AG09319 (cell line): ENCODE results near the gene DYNC1H1.

Experiments used
- DNase-seq: peaks from one replicate; pipeline ENCODE4 v3.0.0-alpha.2; 2010; ENCODE audit warnings: low read depth; ENCODE audit errors: extremely low read depth
- TF ChIP-seq, protein P1 (sequence below): IDR thresholded peaks from 2 replicates; pipeline ENCODE4 v1.5.1; 2011; ENCODE audit warnings: low read depth, mild to moderate bottlenecking, inconsistent platforms, low read length, moderate library complexity

Gene DYNC1H1

DNA sequence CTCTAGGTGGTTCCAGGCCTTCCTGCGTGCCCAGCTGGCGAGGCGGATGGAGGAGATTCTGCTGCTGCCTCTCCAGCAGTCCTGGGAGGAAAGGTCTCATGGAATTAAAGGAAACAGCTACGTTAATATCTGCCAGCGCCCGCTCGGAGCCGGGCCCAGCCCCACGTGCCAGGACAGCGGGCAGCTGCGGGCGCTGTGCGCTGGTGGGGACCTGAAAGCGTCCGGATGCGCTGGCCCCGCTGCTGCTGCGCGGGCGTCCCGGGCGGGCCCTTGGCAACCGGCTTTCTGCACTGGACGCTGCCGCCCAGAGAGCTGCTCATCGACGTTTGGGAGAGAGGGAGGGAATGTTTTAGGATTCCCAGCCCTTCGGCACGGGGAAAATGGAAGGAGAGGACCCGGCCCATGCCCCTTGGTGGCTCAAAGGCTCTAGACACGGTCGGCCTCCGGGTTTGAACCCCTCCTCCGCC lies 8.6 kb upstream of the DYNC1H1 start:
- TF ChIP-seq, protein P1, sequence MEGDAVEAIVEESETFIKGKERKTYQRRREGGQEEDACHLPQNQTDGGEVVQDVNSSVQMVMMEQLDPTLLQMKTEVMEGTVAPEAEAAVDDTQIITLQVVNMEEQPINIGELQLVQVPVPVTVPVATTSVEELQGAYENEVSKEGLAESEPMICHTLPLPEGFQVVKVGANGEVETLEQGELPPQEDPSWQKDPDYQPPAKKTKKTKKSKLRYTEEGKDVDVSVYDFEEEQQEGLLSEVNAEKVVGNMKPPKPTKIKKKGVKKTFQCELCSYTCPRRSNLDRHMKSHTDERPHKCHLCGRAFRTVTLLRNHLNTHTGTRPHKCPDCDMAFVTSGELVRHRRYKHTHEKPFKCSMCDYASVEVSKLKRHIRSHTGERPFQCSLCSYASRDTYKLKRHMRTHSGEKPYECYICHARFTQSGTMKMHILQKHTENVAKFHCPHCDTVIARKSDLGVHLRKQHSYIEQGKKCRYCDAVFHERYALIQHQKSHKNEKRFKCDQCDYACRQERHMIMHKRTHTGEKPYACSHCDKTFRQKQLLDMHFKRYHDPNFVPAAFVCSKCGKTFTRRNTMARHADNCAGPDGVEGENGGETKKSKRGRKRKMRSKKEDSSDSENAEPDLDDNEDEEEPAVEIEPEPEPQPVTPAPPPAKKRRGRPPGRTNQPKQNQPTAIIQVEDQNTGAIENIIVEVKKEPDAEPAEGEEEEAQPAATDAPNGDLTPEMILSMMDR = no peak
- no peak for DNase-seq

DNA sequence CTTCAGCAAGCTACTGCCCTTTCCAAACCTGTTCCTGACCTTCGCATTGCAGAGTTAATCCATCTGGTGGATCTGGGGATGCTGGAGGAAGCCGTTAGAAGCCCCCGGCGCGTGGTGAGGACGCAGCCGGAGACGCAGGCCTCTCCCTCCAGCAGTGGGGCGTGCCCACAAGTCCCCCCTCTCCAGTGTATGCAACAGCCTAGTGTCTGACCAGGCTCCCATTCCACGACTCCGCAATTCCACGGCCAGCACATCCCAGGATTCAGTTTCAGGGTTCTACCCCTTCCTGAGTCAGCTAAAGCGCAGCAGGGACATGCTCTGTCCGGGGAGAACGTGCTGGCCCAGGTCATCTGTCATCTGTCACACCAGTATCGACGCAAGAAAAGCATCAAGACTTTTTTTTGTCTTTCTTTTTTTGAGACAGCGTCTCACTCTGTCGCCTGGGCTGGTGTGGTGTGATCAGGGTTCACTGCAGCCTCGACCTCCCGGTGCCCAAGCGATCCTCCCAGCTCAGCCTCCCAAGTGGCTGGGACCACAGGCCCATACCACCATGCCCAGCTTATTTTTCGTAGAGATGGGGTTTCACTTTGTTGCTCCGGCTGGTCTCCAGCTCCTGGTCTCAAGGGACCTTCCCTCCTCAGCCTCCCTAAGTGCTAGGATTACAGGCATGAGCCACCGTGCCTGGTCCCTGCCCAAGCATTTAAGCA lies 8.0 kb upstream of the DYNC1H1 start:
- TF ChIP-seq, protein P1 = no peak
- no peak for DNase-seq

DNA sequence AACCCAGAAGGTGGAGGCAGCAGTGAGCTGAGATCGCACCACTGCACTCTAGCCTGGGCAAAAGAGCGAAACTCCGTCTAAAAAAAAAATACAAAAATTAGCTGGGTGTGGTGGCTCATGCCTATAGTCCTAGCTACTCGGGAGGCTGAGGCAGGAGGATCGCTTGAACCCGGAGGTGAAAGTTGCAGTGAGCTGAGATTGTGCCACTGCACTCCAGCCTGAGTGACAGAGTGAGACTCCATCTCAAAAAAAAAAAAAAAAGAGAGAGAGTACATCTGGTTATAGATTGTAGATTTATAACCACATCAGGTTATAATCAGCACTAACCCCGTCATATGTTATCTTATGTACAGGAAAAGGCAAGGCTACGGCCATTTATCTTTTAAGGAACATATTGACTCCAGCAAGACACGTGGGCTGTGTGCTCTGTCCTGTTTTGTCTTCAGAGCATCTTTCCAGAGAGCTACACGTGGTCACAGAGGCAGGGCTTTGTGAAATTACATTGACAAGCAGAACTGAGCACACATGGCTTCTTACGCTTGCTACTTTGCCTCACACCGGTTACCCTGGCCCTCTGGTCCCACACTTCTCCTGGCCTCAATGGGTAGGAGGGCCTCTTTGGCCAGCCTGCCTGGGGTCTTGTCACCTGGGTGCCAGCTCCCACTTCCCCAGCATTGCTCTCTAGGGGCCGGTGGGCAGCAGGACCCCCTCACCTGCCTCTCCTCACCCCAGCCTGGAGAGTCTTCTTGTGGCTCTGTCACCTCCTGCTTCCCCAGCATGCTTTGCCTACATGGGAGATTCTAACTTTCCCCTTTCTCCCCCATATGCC lies 6.8 kb upstream of the DYNC1H1 start:
- no peak for DNase-seq
- TF ChIP-seq, protein P1 = no peak

DNA sequence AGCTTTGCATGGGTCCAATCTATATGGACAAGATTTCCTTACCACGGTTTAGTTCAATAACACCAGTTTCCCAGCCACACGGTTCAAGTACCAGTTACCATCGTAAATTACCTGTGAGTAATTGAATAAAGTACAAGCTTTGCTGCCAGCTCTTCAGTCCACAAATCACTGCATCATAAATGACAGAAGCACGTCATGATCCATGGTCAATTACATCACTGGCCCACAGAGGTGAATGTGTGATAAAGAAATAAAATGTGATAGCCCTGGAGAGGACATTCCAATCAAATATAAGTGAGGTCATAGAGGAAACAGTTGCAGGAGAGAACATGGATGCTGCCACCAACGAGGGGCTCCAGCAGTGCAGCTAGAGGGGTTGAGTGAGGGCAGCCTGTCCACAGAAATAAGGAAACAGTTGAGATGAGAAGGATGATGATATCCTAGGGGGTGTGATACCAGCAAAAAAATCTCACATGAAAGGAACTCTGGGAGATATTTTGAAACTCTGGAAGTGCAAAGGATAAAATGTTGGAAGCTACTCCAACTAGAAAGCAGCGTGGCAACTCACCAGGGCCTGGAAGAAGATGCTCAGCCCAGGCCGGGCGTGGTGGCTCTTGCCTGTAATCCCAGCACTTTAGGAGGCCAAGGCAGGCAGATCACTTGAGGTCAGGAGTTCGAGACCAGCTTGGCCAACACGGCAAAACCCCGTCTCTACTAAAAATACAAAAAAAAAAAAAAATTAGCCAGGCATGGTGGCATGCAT lies 5.8 kb upstream of the DYNC1H1 start:
- TF ChIP-seq, protein P1 = no peak
- no peak for DNase-seq

DNA sequence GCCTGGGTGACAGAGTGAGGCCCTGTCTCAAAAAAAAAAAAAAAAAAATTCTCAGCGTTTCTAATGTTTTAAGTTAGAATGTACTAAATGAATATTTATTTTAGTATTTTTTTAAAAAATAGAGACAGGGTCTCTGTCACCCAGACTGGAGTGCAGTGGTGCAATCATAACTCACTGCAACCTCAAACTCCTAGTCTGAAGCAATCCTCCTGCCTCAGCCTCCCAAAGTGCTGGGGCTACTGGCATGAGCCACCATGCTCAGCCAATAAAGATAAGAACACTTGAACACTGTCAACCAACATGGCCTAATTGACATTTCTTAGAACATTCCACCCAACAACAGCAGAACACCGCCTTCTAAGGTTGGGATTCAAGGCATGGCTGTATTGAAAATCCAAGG lies 5.1 kb upstream of the DYNC1H1 start:
- no peak for DNase-seq
- TF ChIP-seq, protein P1 = no peak

DNA sequence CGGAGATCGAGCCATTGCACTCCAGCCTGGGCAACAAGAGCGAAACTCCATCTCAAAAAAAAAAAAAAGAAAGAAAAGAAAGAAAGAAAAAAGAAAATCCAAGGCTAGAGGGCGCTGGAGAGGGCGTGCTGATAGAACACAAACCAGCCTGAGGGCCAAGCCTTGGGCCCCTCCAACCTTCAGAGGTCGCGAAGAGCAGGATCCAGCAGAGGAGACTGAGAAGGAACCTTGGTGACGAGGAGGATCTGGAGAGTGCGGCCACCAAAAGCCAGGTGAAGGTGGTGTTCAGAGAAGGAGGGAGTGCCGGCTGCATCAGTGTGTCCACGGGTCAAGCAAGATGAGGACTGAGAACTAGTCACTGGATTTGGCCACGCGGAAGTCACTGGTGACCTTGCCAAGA lies 4.1 kb upstream of the DYNC1H1 start:
- TF ChIP-seq, protein P1 = peak; percentile 42
- no peak for DNase-seq
